ENCODE data around the gene ZNF202. TPM values are rescaled to one million over a fixed set of nuclear protein-coding genes. Genes with fewer than 3 reads are reported as not detected.
A peak's percentile ranks its signal among the peaks of the same experiment; 100 is the strongest.

Gene ZNF202
- total RNA-seq: 10 to 100 TPM in 1 of 2 donors, 1 to 10 TPM in 1; 8.6 to 11.5 TPM

- H3K4me3 Mint-ChIP-seq: peak within 1 kb of the TSS; percentile 90 to 99
These were observed at the start of gene ZNF202 for GRCh38 chr11:123741159-123742030. ZNF202 (minus strand) TSS chr11:123741660; CDS start chr11:123730888, 10,772 bp downstream.

GRCh38 chr11:123783536-123783935 lies 42.1 kb upstream of the ZNF202 start:
- H3K4me1 Mint-ChIP-seq (ENCODE audit: low read depth): no peaks in the 10 kb centered on the region
- H3K27me3 Mint-ChIP-seq (ENCODE audit: low read depth): peaks cover 20% of the 10 kb centered on the region
- ATAC-seq (replicated peaks in 1 of 2): no peak
- peaks cover 2 to 4% of the 10 kb centered on the region in 2 donors for H3K9me3 Mint-ChIP-seq
- no peak for DNase-seq
- H3K27ac Mint-ChIP-seq: no peak overlapping the region
- H3K36me3 Mint-ChIP-seq (ENCODE audit: insufficient read depth in 2 of 2): no peaks in the 10 kb centered on the region
- no peak overlapping the region for H3K4me3 Mint-ChIP-seq

More at GRCh38 chr11:123741159-123742030, at the start of gene ZNF202:
- H3K4me1 Mint-ChIP-seq (ENCODE audit: low read depth): peaks cover 40% of the 10 kb centered on the region
- peaks cover 5 to 8% of the 10 kb centered on the region in 2 donors for H3K36me3 Mint-ChIP-seq (ENCODE audit: insufficient read depth in 2 of 2)
- DNase-seq (peak; percentile 93 to 96), ATAC-seq (replicated peaks in 1 of 2) (peak; percentile 98)
- H3K27ac Mint-ChIP-seq: peak within 1 kb of the TSS; percentile 99
- H3K9me3 Mint-ChIP-seq: no peaks in the 10 kb centered on the region
- H3K27me3 Mint-ChIP-seq (ENCODE audit: low read depth): no peaks in the 10 kb centered on the region

- Mint-ChIP-seq H3K36me3 (ENCODE audit: insufficient read depth in 2 of 2) (no peaks in the 10 kb centered on the region), H3K4me3 (no peak overlapping the region), H3K27ac (no peak overlapping the region), H3K4me1 (ENCODE audit: low read depth) (no peaks in the 10 kb centered on the region), H3K27me3 (ENCODE audit: low read depth) (peaks cover 14% of the 10 kb centered on the region), H3K9me3 (no peaks in the 10 kb centered on the region)
- DNase-seq (no peak), ATAC-seq (replicated peaks in 1 of 2) (no peak)
These were observed 37.1 kb upstream of the ZNF202 start for GRCh38 chr11:123778511-123778910.

- ATAC-seq (replicated peaks in 1 of 2) (no peak), DNase-seq (no peak)
- Mint-ChIP-seq H3K4me1 (ENCODE audit: low read depth) (no peaks in the 10 kb centered on the region), H3K36me3 (ENCODE audit: insufficient read depth in 2 of 2) (no peaks in the 10 kb centered on the region), H3K9me3 (no peaks in the 10 kb centered on the region), H3K27me3 (ENCODE audit: low read depth) (peaks cover 9% of the 10 kb centered on the region), H3K27ac (no peak overlapping the region), H3K4me3 (no peak overlapping the region)
These were observed 34.5 kb upstream of the ZNF202 start for GRCh38 chr11:123775715-123776549.

GRCh38 chr11:123775289-123775688 lies 33.8 kb upstream of the ZNF202 start:
- Mint-ChIP-seq H3K9me3 (no peaks in the 10 kb centered on the region), H3K27me3 (ENCODE audit: low read depth) (peaks cover 7% of the 10 kb centered on the region), H3K36me3 (ENCODE audit: insufficient read depth in 2 of 2) (no peaks in the 10 kb centered on the region), H3K4me3 (no peak overlapping the region), H3K27ac (no peak overlapping the region), H3K4me1 (ENCODE audit: low read depth) (no peaks in the 10 kb centered on the region)
- ATAC-seq (replicated peaks in 1 of 2) (no peak), DNase-seq (no peak)

- H3K27me3 Mint-ChIP-seq (ENCODE audit: low read depth): peaks cover 3% of the 10 kb centered on the region
- ATAC-seq (replicated peaks in 1 of 2) (no peak), DNase-seq (no peak)
- no peak overlapping the region for H3K27ac Mint-ChIP-seq
- H3K9me3 Mint-ChIP-seq: no peaks in the 10 kb centered on the region
- H3K36me3 Mint-ChIP-seq (ENCODE audit: insufficient read depth in 2 of 2): no peaks in the 10 kb centered on the region
- no peak overlapping the region for H3K4me3 Mint-ChIP-seq
- no peaks in the 10 kb centered on the region for H3K4me1 Mint-ChIP-seq (ENCODE audit: low read depth)
These were observed 32.5 kb upstream of the ZNF202 start for GRCh38 chr11:123773959-123774358.

GRCh38 chr11:123773026-123773425 lies 31.6 kb upstream of the ZNF202 start:
- Mint-ChIP-seq H3K36me3 (ENCODE audit: insufficient read depth in 2 of 2) (no peaks in the 10 kb centered on the region), H3K27me3 (ENCODE audit: low read depth) (no peaks in the 10 kb centered on the region), H3K9me3 (no peaks in the 10 kb centered on the region), H3K27ac (no peak overlapping the region), H3K4me3 (no peak overlapping the region), H3K4me1 (ENCODE audit: low read depth) (no peaks in the 10 kb centered on the region)
- ATAC-seq (replicated peaks in 1 of 2) (no peak), DNase-seq (no peak)

- Mint-ChIP-seq H3K4me3 (no peak overlapping the region), H3K27ac (no peak overlapping the region), H3K9me3 (no peaks in the 10 kb centered on the region), H3K4me1 (ENCODE audit: low read depth) (no peaks in the 10 kb centered on the region), H3K27me3 (ENCODE audit: low read depth) (peaks cover under 1% of the 10 kb centered on the region), H3K36me3 (ENCODE audit: insufficient read depth in 2 of 2) (no peaks in the 10 kb centered on the region)
- no peak for DNase-seq
- no peak for ATAC-seq (replicated peaks in 1 of 2)
These were observed 30.2 kb upstream of the ZNF202 start for GRCh38 chr11:123771664-123772063.

GRCh38 chr11:123770712-123771111 lies 29.3 kb upstream of the ZNF202 start:
- Mint-ChIP-seq H3K4me1 (ENCODE audit: low read depth) (no peaks in the 10 kb centered on the region), H3K36me3 (ENCODE audit: insufficient read depth in 2 of 2) (no peaks in the 10 kb centered on the region), H3K27me3 (ENCODE audit: low read depth) (peaks cover 7% of the 10 kb centered on the region), H3K4me3 (no peak overlapping the region), H3K27ac (no peak overlapping the region), H3K9me3 (no peaks in the 10 kb centered on the region)
- DNase-seq (no peak), ATAC-seq (replicated peaks in 1 of 2) (no peak)

- H3K36me3 Mint-ChIP-seq (ENCODE audit: insufficient read depth in 2 of 2): peaks cover 4% of the 10 kb centered on the region in 2 donors
- H3K4me1 Mint-ChIP-seq (ENCODE audit: low read depth): no peaks in the 10 kb centered on the region
- H3K9me3 Mint-ChIP-seq: peaks cover 10 to 12% of the 10 kb centered on the region in 2 donors
- peaks cover 7% of the 10 kb centered on the region for H3K27me3 Mint-ChIP-seq (ENCODE audit: low read depth)
- H3K27ac Mint-ChIP-seq: no peak overlapping the region
- no peak overlapping the region for H3K4me3 Mint-ChIP-seq
- DNase-seq (no peak), ATAC-seq (replicated peaks in 1 of 2) (no peak)
These were observed 24.1 kb upstream of the ZNF202 start for GRCh38 chr11:123765601-123766000.

- Mint-ChIP-seq H3K9me3 (peaks cover 10 to 12% of the 10 kb centered on the region in 2 donors), H3K4me1 (ENCODE audit: low read depth) (no peaks in the 10 kb centered on the region), H3K27me3 (ENCODE audit: low read depth) (peaks cover 21% of the 10 kb centered on the region), H3K4me3 (no peak overlapping the region), H3K27ac (no peak overlapping the region), H3K36me3 (ENCODE audit: insufficient read depth in 2 of 2) (peaks cover 4% of the 10 kb centered on the region in 2 donors)
- no peak for ATAC-seq (replicated peaks in 1 of 2)
- no peak for DNase-seq
These were observed 21.0 kb upstream of the ZNF202 start for GRCh38 chr11:123762422-123762821.

- no peak for DNase-seq
- H3K4me1 Mint-ChIP-seq (ENCODE audit: low read depth): no peaks in the 10 kb centered on the region
- no peak overlapping the region for H3K27ac Mint-ChIP-seq
- H3K4me3 Mint-ChIP-seq: no peak overlapping the region
- peaks cover 4% of the 10 kb centered on the region in 2 donors for H3K36me3 Mint-ChIP-seq (ENCODE audit: insufficient read depth in 2 of 2)
- H3K27me3 Mint-ChIP-seq (ENCODE audit: low read depth): peaks cover 18% of the 10 kb centered on the region
- ATAC-seq (replicated peaks in 1 of 2): peak; percentile 37 to 52
- peaks cover 10 to 12% of the 10 kb centered on the region in 2 donors for H3K9me3 Mint-ChIP-seq
These were observed 19.4 kb upstream of the ZNF202 start for GRCh38 chr11:123760894-123761293.

GRCh38 chr11:123757976-123758375 lies 16.5 kb upstream of the ZNF202 start:
- Mint-ChIP-seq H3K36me3 (ENCODE audit: insufficient read depth in 2 of 2) (peaks cover 2 to 4% of the 10 kb centered on the region in 2 donors), H3K4me1 (ENCODE audit: low read depth) (peaks cover 5% of the 10 kb centered on the region), H3K4me3 (no peak overlapping the region), H3K27me3 (ENCODE audit: low read depth) (peaks cover 20% of the 10 kb centered on the region), H3K27ac (no peak overlapping the region), H3K9me3 (peaks cover 4 to 11% of the 10 kb centered on the region in 2 donors)
- DNase-seq: no peak
- ATAC-seq (replicated peaks in 1 of 2): peak in 1 of 2 donors; percentile 47
